Subcutaneous adipose tissue (tissue), 4 donors: ENCODE data around the gene RBM22. TPM values are rescaled to one million over a fixed set of nuclear protein-coding genes. Genes with fewer than 3 reads are reported as not detected.

Source experiments
- total RNA-seq, 4 donors: library from RNA; depleted of rRNA; stranded (reverse); fragments of >200 nt; gene quantifications; one replicate each; pipeline ENCODE4 v1.1.0, GENCODE V29; 2016
- TF ChIP-seq, protein P1 (sequence below): fragments of 450-650 bp; IDR thresholded peaks from one replicate; pipeline ENCODE4 v1.5.1; 2016; ENCODE audit warnings: low read depth, mild to moderate bottlenecking, control low read depth, antibody characterized with exemption, moderate library complexity

RBM22 gene
- total RNA-seq, 4 donors from 2014 or later, result 32.8 to 35.5 (median 34.4) TPM

DNA sequence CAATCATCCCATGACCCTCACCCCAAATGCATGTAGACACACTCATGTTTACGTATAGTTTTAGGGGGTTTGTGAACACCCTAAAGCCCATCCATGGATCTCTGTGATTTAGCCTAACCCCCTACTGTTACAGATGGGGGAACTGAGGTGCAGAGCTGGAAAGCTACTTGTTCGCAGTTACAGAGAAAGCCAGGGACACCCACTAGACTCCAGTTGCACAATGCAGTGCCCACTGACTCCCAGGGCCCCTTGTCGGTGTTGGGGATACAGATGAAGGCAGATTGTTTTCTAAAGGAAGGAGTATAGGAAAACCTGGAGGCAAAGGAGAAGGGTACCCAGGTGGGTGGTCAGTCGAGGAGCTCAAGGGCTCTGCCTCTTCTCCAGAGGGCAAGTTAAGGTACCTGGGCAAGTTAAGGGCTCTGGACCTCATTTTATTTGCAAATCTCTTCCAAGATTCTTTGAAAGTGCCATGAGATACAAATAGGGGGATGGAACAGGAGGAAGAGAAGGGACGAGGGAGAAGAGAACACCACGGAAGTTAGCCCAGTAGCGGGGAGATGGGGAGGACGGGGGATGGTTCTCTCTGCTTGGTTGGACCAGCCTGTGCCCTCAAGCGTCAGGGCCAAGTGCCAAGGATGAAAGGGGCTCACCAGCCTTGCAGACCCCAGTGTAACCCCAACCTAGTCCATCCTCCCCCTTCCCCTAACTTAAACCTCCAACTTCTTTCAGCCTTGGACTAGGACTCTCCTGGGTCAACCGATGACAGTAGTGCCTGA lies 38.9 kb downstream of the RBM22 start:
- TF ChIP-seq, protein P1, sequence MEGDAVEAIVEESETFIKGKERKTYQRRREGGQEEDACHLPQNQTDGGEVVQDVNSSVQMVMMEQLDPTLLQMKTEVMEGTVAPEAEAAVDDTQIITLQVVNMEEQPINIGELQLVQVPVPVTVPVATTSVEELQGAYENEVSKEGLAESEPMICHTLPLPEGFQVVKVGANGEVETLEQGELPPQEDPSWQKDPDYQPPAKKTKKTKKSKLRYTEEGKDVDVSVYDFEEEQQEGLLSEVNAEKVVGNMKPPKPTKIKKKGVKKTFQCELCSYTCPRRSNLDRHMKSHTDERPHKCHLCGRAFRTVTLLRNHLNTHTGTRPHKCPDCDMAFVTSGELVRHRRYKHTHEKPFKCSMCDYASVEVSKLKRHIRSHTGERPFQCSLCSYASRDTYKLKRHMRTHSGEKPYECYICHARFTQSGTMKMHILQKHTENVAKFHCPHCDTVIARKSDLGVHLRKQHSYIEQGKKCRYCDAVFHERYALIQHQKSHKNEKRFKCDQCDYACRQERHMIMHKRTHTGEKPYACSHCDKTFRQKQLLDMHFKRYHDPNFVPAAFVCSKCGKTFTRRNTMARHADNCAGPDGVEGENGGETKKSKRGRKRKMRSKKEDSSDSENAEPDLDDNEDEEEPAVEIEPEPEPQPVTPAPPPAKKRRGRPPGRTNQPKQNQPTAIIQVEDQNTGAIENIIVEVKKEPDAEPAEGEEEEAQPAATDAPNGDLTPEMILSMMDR, result no peak

- TF ChIP-seq, protein P1, result no peak
These were observed 39.8 kb downstream of the RBM22 start, which contains the start of gene MYOZ3 for GRCh38 chr5:150661086-150661485. Gene MYOZ3, plus strand, starts transcription at chr5:150661251. Its CDS starts 1,691 bp downstream, at chr5:150662942.

DNA sequence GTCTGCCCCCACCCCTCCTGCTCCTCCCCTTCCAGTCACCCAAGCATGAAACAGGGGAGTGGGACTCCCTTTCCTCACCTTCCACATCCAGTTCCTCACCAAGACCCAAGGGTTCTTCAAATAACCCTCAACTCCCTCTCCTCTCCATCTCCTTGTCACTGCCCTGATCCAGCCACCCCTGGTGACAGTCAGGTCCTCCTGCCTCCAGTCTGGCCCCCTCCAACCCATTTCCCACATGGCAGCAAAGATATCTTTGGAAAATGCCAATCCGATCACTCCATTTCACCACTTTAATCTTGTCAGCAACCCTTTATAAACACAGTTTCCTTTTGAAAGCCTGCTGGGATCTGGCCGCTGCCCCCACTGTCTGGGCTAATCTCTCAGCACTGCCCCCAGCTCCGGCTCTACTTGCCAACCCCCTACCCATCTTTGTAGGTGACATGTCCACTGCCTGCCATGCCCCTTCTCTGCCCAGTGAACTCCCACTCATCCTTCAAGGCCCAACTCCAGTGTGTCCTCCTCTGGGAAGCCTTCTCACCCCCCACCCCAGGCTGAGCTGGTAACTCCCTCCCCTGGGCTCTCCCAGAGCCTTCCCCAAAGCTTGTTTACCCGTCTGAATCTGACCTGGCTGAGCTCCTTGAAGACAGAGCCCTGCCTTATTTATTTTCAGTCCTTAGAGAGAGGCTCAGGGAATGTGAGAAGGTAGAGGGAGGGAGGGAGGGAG lies 40.6 kb downstream of the RBM22 start:
- TF ChIP-seq, protein P1, result no peak

DNA sequence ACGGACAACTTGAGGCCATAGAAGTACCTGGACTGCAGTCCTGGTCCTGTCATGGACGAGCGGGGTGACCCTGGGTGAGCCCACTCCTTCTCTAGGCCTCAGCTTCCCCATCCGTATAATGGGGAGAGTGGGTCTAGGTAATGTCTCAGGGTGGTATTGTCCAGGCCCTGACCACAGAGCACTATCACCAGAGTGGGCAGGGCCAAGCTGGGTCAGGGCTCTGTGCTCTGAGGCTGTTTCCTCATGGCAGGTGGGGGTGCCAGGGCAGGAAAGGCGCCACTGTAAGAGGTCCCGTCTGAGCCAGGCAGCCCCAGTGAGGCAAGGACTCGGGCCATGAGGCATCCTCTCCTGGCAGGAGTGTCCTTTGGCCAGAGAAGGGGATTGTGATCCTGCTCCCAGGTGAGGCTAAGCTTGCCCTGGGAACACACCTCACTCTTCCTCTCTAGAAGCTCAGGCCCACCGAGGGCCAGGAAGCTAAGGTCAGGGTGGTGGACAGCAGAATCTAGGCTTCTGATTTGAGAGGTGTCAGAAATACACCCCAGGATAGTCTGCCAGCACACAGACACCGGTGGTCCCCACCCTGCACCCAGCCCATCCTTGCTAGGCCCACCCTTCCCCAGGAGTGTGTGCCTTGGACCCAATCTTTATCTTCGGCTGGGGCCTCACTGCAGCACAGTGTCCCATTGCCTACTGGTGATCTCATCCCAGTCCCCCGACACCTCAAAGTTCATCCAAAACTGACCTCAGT lies 41.3 kb downstream of the RBM22 start:
- TF ChIP-seq, protein P1, result no peak

DNA sequence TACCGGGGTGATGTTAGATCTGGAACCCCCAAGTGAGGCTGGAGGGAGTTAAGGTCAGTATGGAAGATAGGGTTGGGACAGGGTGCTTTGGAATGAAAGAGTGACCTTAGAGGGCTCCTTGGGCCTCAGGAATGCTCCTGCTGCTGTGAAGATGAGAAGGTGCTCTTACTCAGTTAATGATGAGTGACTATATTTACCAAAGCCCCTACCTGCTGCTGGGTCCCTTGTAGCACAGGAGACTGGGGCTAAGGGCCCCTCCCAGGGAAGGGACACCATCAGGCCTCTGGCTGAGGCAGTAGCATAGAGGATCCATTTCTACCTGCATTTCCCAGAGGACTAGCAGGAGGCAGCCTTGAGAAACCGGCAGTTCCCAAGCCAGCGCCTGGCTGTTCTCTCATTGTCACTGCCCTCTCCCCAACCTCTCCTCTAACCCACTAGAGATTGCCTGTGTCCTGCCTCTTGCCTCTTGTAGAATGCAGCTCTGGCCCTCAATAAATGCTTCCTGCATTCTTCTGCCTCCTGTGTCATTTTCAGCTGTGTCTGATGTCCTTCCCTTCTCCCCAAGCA lies 42.1 kb downstream of the RBM22 start:
- TF ChIP-seq, protein P1, result no peak

- TF ChIP-seq, protein P1, result no peak
These were observed 42.7 kb downstream of the RBM22 start for GRCh38 chr5:150658121-150658520.
